Sigmoid colon (tissue), 7 donors: ENCODE data around the gene CSTF3. TPM values are rescaled to one million over a fixed set of nuclear protein-coding genes. Genes with fewer than 3 reads are reported as not detected.

Experiments
- DNase-seq: peaks from one replicate; pipeline ENCODE4 v3.0.0-alpha.2; 2019
- H3K27ac ChIP-seq, 4 donors: fragments of 200-600 bp; sonication (generic); one replicate each; pipeline ENCODE4 v1.5.1; 2016 to 2019; ENCODE audit warnings: mild to moderate bottlenecking in 1 of 4
- H3K27me3 ChIP-seq, 3 donors: fragments of 200-600 bp; sonication (generic); one replicate each; pipeline ENCODE4 v1.5.1; 2019; ENCODE audit warnings: mild to moderate bottlenecking in 1 of 3
- H3K36me3 ChIP-seq, 4 donors: fragments of 200-600 bp; sonication (generic); one replicate each; pipeline ENCODE4 v1.5.1; 2016 to 2019
- H3K4me1 ChIP-seq, 4 donors: fragments of 200-600 bp; sonication (generic); one replicate each; pipeline ENCODE4 v1.5.1; 2017 to 2019
- H3K4me3 ChIP-seq, 4 donors: fragments of 200-600 bp; sonication (generic); one replicate each; pipeline ENCODE4 v1.5.1; 2017 to 2019; ENCODE audit warnings: mild to moderate bottlenecking in 2 of 4, moderate library complexity in 1 of 4
- H3K9me3 ChIP-seq, 4 donors: fragments of 200-600 bp in 3 of 4; sonication (generic) in 3 of 4; one replicate each; pipeline versions ENCODE4 v1.5.1 to v1.6.1; 2013 to 2019
- EP300 ChIP-seq, 4 donors: sonication (generic); formaldehyde crosslinking; IDR thresholded peaks; one replicate each; pipeline ENCODE4 v1.6.1; 2017; ENCODE audit warnings: antibody characterized with exemption in 4 of 4
- POLR2A ChIP-seq, 2 donors: fragments of 450-650 bp; IDR thresholded peaks; one replicate each; pipeline ENCODE4 v1.6.1; 2016; ENCODE audit warnings: antibody characterized with exemption in 2 of 2, mild to moderate bottlenecking in 2 of 2, moderate library complexity in 2 of 2
- POLR2AphosphoS5 ChIP-seq, 4 donors: sonication (generic); formaldehyde crosslinking; IDR thresholded peaks; one replicate each; pipeline ENCODE4 v1.6.1; 2017; ENCODE audit warnings: antibody characterized with exemption in 4 of 4
- WGBS, 2 donors: extraction: QIAGEN DNeasy Blood & Tissue Kit; methylation state at CpG; one replicate each; pipeline ENCODE4 v1.1.7; 2013; 5-methylcytosine and 5-hydroxymethylcytosine counted together
- intact Hi-C: fragments of 100-400 bp; cut with DNase I; formaldehyde crosslinking; loops from one replicate; pipeline ENCODE4 v1.15.1; 2023
- polyA plus RNA-seq, 3 donors: library from polyadenylated mRNA; stranded (reverse); fragments of 200-250 nt; gene quantifications; one replicate each; pipeline ENCODE4 v1.2.3, GENCODE V29; 2013
- total RNA-seq, 4 donors: library from RNA; depleted of rRNA; stranded (reverse); fragments of >200 nt; gene quantifications; one replicate each; pipeline ENCODE4 v1.1.0, GENCODE V29; 2016
- TF ChIP-seq, protein P1 (sequence below), 4 experiments: fragments of 450-650 bp in 3 of 4; fragments of 200-600 bp in 1 of 4; IDR thresholded peaks; one replicate each; pipeline ENCODE4 v1.5.1; 2016 to 2019; ENCODE audit warnings: antibody characterized with exemption in 4 of 4, mild to moderate bottlenecking in 3 of 4, moderate library complexity in 2 of 4
- donor health status: healthy with polysubstance abuse.
- donor health status: Bipolar disorder and iron deficiency.
- donor health status: healthy.

Gene CSTF3
- total and polyA plus RNA-seq, 7 donors = 9.9 to 20.8 (median 11.6) TPM

- DNase-seq = no peak
- intact Hi-C loops = no loop called here
- no peak for TF ChIP-seq POLR2AphosphoS5 (IDR thresholded peaks at IDR 0.05)
- TF ChIP-seq, protein P1, sequence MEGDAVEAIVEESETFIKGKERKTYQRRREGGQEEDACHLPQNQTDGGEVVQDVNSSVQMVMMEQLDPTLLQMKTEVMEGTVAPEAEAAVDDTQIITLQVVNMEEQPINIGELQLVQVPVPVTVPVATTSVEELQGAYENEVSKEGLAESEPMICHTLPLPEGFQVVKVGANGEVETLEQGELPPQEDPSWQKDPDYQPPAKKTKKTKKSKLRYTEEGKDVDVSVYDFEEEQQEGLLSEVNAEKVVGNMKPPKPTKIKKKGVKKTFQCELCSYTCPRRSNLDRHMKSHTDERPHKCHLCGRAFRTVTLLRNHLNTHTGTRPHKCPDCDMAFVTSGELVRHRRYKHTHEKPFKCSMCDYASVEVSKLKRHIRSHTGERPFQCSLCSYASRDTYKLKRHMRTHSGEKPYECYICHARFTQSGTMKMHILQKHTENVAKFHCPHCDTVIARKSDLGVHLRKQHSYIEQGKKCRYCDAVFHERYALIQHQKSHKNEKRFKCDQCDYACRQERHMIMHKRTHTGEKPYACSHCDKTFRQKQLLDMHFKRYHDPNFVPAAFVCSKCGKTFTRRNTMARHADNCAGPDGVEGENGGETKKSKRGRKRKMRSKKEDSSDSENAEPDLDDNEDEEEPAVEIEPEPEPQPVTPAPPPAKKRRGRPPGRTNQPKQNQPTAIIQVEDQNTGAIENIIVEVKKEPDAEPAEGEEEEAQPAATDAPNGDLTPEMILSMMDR (IDR thresholded peaks at IDR 0.05) = no peak
- TF ChIP-seq POLR2A (IDR thresholded peaks at IDR 0.05) = no peak
- TF ChIP-seq EP300 (IDR thresholded peaks at IDR 0.05) = no peak
- no peaks in the 10 kb centered on the region for H3K9me3 ChIP-seq
- no peak overlapping the region for H3K4me3 ChIP-seq
- no peak overlapping the region for H3K27ac ChIP-seq
- no peaks in the 10 kb centered on the region for H3K27me3 ChIP-seq
- peaks cover 0 to 11% (median 6%) of the 10 kb centered on the region in 4 donors for H3K4me1 ChIP-seq
- no peaks in the 10 kb centered on the region for H3K36me3 ChIP-seq
- 83 to 86% methylated on average over 2 of the region's 2 CpGs for WGBS, 2 donors
Measured at GRCh38 chr11:33172996-33173395, 11.7 kb upstream of the CSTF3 start.

- WGBS, 2 donors = 98% methylated on average over 5 of the region's 5 CpGs
- TF ChIP-seq EP300 (IDR thresholded peaks at IDR 0.05) (no peak), POLR2A (IDR thresholded peaks at IDR 0.05) (no peak), POLR2AphosphoS5 (IDR thresholded peaks at IDR 0.05) (no peak)
- TF ChIP-seq, protein P1 (IDR thresholded peaks at IDR 0.05) = no peak
Measured at GRCh38 chr11:33172345-33172744, 11.1 kb upstream of the CSTF3 start.

GRCh38 chr11:33171251-33171650, 10.0 kb upstream of the CSTF3 start:
- Histone ChIP-seq H3K27ac (no peak overlapping the region), H3K9me3 (no peaks in the 10 kb centered on the region), H3K4me1 (peaks cover 0 to 16% (median 8%) of the 10 kb centered on the region in 4 donors), H3K36me3 (no peaks in the 10 kb centered on the region), H3K27me3 (no peaks in the 10 kb centered on the region), H3K4me3 (no peak overlapping the region)
- 24 to 78% methylated on average over 1 of the region's 1 CpG for WGBS, 2 donors
- DNase-seq = no peak
- intact Hi-C loops = no loop called here
- TF ChIP-seq POLR2AphosphoS5 (IDR thresholded peaks at IDR 0.05) (no peak), EP300 (IDR thresholded peaks at IDR 0.05) (no peak)

More at GRCh38 chr11:33172345-33172744, 11.1 kb upstream of the CSTF3 start:
- no peak for DNase-seq
- intact Hi-C loops = no loop called here
- Histone ChIP-seq H3K36me3 (no peaks in the 10 kb centered on the region), H3K4me3 (no peak overlapping the region), H3K27ac (no peak overlapping the region), H3K4me1 (peaks cover 0 to 15% (median 6%) of the 10 kb centered on the region in 4 donors), H3K9me3 (no peaks in the 10 kb centered on the region), H3K27me3 (no peaks in the 10 kb centered on the region)

DNA sequence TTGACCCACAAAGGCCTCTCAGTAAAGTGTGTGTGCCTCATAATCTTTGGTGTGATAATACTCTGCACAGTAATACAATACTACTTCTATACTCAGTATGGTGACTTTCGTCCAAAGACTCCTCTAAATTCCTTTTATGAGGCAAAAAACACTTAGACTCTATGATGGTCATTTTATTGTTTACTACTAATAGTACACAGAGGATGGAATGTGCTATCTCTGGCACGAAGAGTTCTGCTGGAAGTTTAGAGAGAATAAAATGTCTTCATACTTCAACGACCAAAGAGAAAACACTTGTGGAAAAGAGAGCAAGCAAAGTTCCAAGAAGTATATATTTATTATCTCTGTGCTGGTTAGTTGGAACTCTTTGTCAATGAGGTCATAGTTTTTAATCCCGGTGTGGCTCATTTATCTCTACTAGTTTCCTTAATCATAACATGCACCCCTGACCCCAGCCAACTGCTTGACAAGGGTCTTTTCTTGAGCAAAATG, 7.5 kb upstream of the CSTF3 start:
- Histone ChIP-seq H3K4me3 (no peak overlapping the region), H3K9me3 (no peaks in the 10 kb centered on the region), H3K4me1 (peaks cover 0 to 16% (median 8%) of the 10 kb centered on the region in 4 donors), H3K27ac (peak overlapping the region in 2 of 4 donors; percentile 33 to 59), H3K27me3 (no peaks in the 10 kb centered on the region), H3K36me3 (no peaks in the 10 kb centered on the region)
- DNase-seq = no peak
- TF ChIP-seq POLR2AphosphoS5 (IDR thresholded peaks at IDR 0.05) (no peak), EP300 (IDR thresholded peaks at IDR 0.05) (no peak), POLR2A (IDR thresholded peaks at IDR 0.05) (no peak)
- TF ChIP-seq, protein P1 (IDR thresholded peaks at IDR 0.05) = no peak
- intact Hi-C loops = no loop called here
- WGBS, 2 donors = 20 to 47% methylated on average over 4 of the region's 4 CpGs

DNA sequence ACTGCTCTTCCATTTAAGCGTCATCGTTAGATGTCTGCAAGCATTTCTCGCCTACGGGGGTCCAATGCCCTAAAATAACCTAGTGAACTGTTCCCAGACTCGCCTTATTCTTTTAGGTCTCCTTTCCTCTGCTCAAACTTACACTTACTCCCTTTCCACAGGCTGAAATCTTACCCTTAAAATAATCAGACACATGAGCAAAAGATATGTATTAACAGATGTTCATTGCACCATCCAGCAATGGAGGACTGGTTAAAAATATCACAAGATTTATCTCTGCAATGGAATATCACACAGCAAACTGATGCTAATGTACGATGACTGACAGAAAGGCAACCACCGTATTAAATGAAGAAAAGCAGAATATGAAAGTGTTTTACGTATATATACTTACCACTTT, 1.6 kb upstream of the CSTF3 start:
- H3K36me3 ChIP-seq = no peaks in the 10 kb centered on the region
- H3K27ac ChIP-seq = no peak overlapping the region
- H3K27me3 ChIP-seq = no peaks in the 10 kb centered on the region
- TF ChIP-seq, protein P1 (IDR thresholded peaks at IDR 0.05) = no peak
- no peak for TF ChIP-seq EP300 (IDR thresholded peaks at IDR 0.05)
- no peak overlapping the region for H3K4me3 ChIP-seq
- intact Hi-C loops = no loop called here
- H3K9me3 ChIP-seq = no peaks in the 10 kb centered on the region
- DNase-seq = no peak
- WGBS, 2 donors = 98% methylated on average over 8 of the region's 8 CpGs
- peaks cover 0 to 39% (median 25%) of the 10 kb centered on the region in 4 donors for H3K4me1 ChIP-seq
